Activated gamma-delta T cell treated with Interleukin-2 at 50 U/mL for 16 hours (primary cell): Measurements from ENCODE around the gene PKP2.

Experiments
- DNase-seq: peaks from one replicate; pipeline ENCODE4 v3.0.0-alpha.2; 2020

PKP2 gene

GRCh38 chr12:32896432-32897280 is at the start of gene PKP2:
PKP2 (minus strand) TSS chr12:32896777; CDS start chr12:32896731, 46 bp downstream.
- peak; percentile 16 for DNase-seq

- DNase-seq, result no peak
Measured at GRCh38 chr12:32944195-32944594, 47.6 kb upstream of the PKP2 start.

GRCh38 chr12:32939801-32940200 is 43.2 kb upstream of the PKP2 start:
- DNase-seq, result no peak

- DNase-seq, result no peak
Measured at GRCh38 chr12:32926963-32927362, 30.4 kb upstream of the PKP2 start.

- DNase-seq, result no peak
Measured at GRCh38 chr12:32926356-32926755, 29.8 kb upstream of the PKP2 start.

- DNase-seq, result no peak
Measured at GRCh38 chr12:32922546-32923297, 26.1 kb upstream of the PKP2 start.

GRCh38 chr12:32921397-32921796 is 24.8 kb upstream of the PKP2 start:
- DNase-seq, result no peak

GRCh38 chr12:32920506-32921085 is 24.0 kb upstream of the PKP2 start:
- DNase-seq, result no peak

GRCh38 chr12:32918890-32919801 is 22.6 kb upstream of the PKP2 start:
- DNase-seq, result no peak

- DNase-seq, result no peak
Measured at GRCh38 chr12:32917094-32917611, 20.6 kb upstream of the PKP2 start.

- DNase-seq, result no peak
Measured at GRCh38 chr12:32907898-32908476, 11.4 kb upstream of the PKP2 start.

- no peak for DNase-seq
Measured at GRCh38 chr12:32907166-32907565, 10.6 kb upstream of the PKP2 start.

GRCh38 chr12:32906399-32907165 is 10.0 kb upstream of the PKP2 start:
- no peak for DNase-seq

GRCh38 chr12:32903763-32904162 is 7.2 kb upstream of the PKP2 start:
- no peak for DNase-seq

GRCh38 chr12:32903318-32903717 is 6.7 kb upstream of the PKP2 start:
- no peak for DNase-seq

GRCh38 chr12:32902287-32902997 is 5.9 kb upstream of the PKP2 start:
- no peak for DNase-seq

- no peak for DNase-seq
Measured at GRCh38 chr12:32901553-32901952, 5.0 kb upstream of the PKP2 start.

- no peak for DNase-seq
Measured at GRCh38 chr12:32897687-32898573, 1.4 kb upstream of the PKP2 start.

GRCh38 chr12:32897281-32897610 is 669 bp upstream of the PKP2 start:
- DNase-seq, result no peak
